Measurements from ENCODE around the gene HOXB2.

DNA sequence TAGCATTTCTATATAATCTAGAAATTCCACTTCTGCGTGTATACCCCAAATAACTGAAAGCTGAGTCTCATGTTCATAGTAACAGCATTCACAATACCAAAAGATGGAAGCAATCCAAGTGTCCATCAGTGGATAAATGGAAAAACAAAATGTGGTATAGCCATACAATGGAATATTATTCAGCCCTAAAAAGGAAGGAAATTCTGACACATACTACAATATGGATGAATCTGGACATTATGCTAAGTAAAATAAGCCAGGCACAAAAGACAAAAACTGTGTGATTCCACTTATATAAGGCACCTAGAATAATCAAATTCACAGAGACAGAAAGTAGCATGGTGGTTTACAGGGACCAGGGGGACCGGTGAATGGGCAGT is 34.5 kb downstream of the HOXB2 start:
- TF ChIP-seq, protein P1, sequence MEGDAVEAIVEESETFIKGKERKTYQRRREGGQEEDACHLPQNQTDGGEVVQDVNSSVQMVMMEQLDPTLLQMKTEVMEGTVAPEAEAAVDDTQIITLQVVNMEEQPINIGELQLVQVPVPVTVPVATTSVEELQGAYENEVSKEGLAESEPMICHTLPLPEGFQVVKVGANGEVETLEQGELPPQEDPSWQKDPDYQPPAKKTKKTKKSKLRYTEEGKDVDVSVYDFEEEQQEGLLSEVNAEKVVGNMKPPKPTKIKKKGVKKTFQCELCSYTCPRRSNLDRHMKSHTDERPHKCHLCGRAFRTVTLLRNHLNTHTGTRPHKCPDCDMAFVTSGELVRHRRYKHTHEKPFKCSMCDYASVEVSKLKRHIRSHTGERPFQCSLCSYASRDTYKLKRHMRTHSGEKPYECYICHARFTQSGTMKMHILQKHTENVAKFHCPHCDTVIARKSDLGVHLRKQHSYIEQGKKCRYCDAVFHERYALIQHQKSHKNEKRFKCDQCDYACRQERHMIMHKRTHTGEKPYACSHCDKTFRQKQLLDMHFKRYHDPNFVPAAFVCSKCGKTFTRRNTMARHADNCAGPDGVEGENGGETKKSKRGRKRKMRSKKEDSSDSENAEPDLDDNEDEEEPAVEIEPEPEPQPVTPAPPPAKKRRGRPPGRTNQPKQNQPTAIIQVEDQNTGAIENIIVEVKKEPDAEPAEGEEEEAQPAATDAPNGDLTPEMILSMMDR (conservative IDR thresholded peaks at IDR 0.05): no peak
- TF ChIP-seq EZH2 (IDR thresholded peaks at IDR 0.05; ENCODE audit: low read depth): no peak
